Vagina (tissue), 2 donors: ENCODE measurements around the gene SEPHS2.

Experiments used
- POLR2A ChIP-seq, 2 donors: fragments of 450-650 bp; IDR thresholded peaks; one replicate each; pipeline ENCODE4 v1.6.1; 2017; ENCODE audit warnings: antibody characterized with exemption in 2 of 2, mild to moderate bottlenecking in 2 of 2, moderate library complexity in 2 of 2
- TF ChIP-seq, protein P1 (sequence below), 3 experiments: fragments of 450-650 bp in 2 of 3; fragments of 200-600 bp in 1 of 3; sonication (generic) in 1 of 3; IDR thresholded peaks; one replicate each; pipeline ENCODE4 v1.5.1; 2017 to 2019; ENCODE audit warnings: antibody characterized with exemption in 3 of 3, mild to moderate bottlenecking in 2 of 3, moderate library complexity in 2 of 3

DNA sequence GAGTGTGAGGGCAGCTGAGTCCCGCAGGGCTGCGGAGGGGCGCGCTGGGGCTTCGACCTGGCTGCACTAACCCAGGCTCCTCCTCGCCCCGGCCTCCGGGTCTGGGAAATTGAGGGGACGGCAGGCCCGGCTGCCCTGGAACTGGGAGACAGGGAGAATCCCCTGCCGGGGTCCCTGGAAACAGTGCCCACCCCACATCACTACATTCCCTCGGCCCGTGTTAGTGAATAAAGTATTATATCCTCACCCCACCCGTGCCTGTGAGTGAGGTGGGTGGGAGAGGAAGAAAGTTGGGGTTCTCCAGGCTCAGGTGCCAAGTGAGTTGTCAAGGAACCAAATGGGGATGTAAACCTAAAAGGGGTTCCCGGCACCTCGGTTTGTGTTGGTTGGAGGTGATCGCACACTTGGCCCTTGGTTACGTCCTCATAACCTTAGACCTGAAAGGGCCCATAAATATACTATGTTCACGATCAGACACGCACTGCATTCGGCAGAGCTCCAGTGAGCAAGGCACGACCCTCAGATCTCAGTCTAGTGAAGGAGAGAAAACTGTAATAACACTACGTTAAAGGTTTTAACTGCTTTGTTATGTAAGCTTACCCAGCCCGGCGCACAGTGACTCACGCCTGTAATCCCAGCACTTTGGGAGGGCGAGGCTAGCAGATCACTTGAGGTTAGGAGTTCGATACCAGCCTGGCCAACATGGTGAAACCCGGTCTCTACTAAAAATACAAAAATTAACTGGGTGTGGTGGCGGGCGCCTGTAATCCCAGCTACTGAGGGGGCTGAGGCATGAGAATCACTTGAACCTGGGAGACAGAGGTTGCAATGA, 27.1 kb downstream of the SEPHS2 start:
- TF ChIP-seq, protein P1, sequence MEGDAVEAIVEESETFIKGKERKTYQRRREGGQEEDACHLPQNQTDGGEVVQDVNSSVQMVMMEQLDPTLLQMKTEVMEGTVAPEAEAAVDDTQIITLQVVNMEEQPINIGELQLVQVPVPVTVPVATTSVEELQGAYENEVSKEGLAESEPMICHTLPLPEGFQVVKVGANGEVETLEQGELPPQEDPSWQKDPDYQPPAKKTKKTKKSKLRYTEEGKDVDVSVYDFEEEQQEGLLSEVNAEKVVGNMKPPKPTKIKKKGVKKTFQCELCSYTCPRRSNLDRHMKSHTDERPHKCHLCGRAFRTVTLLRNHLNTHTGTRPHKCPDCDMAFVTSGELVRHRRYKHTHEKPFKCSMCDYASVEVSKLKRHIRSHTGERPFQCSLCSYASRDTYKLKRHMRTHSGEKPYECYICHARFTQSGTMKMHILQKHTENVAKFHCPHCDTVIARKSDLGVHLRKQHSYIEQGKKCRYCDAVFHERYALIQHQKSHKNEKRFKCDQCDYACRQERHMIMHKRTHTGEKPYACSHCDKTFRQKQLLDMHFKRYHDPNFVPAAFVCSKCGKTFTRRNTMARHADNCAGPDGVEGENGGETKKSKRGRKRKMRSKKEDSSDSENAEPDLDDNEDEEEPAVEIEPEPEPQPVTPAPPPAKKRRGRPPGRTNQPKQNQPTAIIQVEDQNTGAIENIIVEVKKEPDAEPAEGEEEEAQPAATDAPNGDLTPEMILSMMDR (IDR thresholded peaks at IDR 0.05) = no peak
- no peak for TF ChIP-seq POLR2A (IDR thresholded peaks at IDR 0.05)
